Right lobe of liver (tissue), 4 donors: ENCODE results near the gene ATF3.

Source experiments
- CTCF ChIP-seq, 4 donors: fragments of 200-600 bp in 3 of 4; fragments of 450-650 bp in 1 of 4; IDR thresholded peaks; one replicate each; pipeline versions ENCODE4 v1.5.1 to v1.8.0; 2016 to 2022; ENCODE audit warnings: antibody characterized with exemption in 4 of 4, mild to moderate bottlenecking in 2 of 4
- POLR2A ChIP-seq: fragments of 450-650 bp; IDR thresholded peaks from one replicate; pipeline ENCODE4 v1.6.1; 2017; ENCODE audit warnings: antibody characterized with exemption, mild to moderate bottlenecking
- donor health status: DM: no; HTN: no; CAD: no.
- donor health status: DM: no; HTN: no; CAD: no.
- donor health status: DM: no; HTN: yes; CAD: no.

DNA sequence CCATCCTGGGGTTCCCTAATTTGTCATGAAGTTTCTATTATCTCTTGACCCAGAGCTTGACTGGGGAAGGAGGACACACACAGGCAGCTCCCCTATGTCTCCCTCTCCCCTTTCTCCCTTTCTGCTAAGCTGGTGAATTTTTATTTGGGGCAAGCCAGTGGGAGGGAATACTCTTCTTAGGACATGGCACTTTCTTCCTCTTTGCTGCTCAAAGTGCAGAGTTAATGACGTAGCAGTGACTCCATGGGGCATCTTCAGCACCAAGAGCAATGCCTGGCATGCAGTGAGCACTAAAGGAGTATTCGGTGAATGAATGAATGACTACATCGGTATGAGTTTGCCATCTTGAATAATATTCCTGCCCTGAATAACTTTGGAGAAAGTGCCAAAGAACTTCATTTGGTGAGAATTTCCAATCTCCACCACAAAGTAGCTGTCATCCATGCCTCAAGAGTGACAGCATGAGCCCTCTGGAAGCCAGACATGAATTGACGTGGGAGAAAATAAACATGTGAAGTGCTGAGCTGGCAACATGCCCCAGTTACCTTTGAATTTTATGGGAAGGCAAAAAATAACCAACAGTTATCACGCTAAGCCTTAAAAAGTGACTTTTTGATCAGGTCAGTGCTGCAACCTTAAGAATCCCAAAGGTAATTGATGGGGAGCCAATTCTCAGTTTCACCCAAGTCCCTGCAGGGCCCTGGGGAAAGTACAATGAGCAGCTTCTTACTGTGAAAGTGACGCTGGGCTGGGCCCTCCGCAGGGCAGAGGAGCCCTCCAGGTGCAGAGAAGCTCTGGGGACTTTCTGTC, 22.1 kb upstream of the ATF3 start:
- TF ChIP-seq CTCF (IDR thresholded peaks at IDR 0.05) (no peak), POLR2A (no peak)
